Measurements from ENCODE around the gene TAS1R1. TPM values are rescaled to one million over a fixed set of nuclear protein-coding genes. Genes with fewer than 3 reads are reported as not detected.
A peak's percentile ranks its signal among the peaks of the same experiment; 100 is the strongest.

Gene TAS1R1
- total RNA-seq, 2 donors from 2014 or later = 0.31 to 0.51 TPM

DNA sequence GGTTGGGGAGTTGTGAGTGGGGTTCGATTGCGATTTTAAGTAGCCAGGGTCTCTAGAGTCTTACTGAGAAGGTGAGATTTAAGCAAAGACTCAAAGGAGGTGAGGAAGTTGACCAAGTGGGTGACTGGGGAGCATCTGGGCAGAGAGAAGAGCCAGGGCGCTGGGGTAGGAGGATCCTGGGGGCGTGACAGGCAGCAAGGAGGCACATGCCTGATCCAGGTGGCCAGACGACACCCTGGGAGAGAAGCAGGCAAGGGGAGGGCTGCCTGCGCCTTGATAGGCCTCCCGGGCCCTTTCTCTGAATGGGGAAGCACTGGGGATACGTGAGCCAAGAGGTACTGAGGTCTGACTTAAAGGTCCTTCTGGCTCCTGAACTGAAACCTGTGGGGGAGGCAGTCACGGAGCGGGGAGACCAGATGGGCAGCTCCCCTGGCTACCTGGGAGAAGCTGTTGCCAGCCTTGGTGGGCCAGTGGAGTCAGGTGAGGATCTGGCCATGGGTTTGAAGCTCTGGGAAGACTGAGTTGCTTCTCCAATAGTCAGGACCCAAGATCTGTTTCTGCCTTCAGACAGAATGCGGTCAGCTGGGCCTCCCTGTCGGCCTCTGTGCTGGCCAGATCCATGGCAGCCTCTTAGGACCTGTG is 30.1 kb downstream of the TAS1R1 start:
- DNase-seq = no peak
- H3K27me3 Mint-ChIP-seq (ENCODE audit: insufficient read depth) = no peaks in the 10 kb centered on the region
- H3K9me3 Mint-ChIP-seq = no peaks in the 10 kb centered on the region
- H3K9ac ChIP-seq (ENCODE audit: extremely low read depth, low read length, poor library complexity, severe bottlenecking) = no peak overlapping the region
- WGBS, 2 experiments (ENCODE audit: insufficient coverage in 1 of 2, insufficient read length in 1 of 2) = 92 to 94% methylated on average over 8 to 12 of the region's 12 CpGs
- peaks cover 18% of the 10 kb centered on the region for H3K4me1 Mint-ChIP-seq
- peak overlapping the region; percentile 6 for H3K27ac Mint-ChIP-seq
- H3K4me1 ChIP-seq (ENCODE audit: control insufficient read depth, insufficient read depth, low read length) = peaks cover 5% of the 10 kb centered on the region
- no peaks in the 10 kb centered on the region for H3K9me3 ChIP-seq (ENCODE audit: control insufficient read depth, low read length)
- peaks cover 17% of the 10 kb centered on the region for H3K36me3 ChIP-seq (ENCODE audit: control insufficient read depth, insufficient read depth, low read length)
- no peak overlapping the region for H3K4me3 Mint-ChIP-seq
- H3K27ac ChIP-seq (ENCODE audit: low read depth, low read length) = no peak overlapping the region
- H3K27me3 ChIP-seq (ENCODE audit: control insufficient read depth, insufficient read depth, low read length, poor library complexity, severe bottlenecking) = no peaks in the 10 kb centered on the region
- H3K36me3 Mint-ChIP-seq (ENCODE audit: low read depth) = peaks cover 22% of the 10 kb centered on the region
- TF ChIP-seq, protein P1, sequence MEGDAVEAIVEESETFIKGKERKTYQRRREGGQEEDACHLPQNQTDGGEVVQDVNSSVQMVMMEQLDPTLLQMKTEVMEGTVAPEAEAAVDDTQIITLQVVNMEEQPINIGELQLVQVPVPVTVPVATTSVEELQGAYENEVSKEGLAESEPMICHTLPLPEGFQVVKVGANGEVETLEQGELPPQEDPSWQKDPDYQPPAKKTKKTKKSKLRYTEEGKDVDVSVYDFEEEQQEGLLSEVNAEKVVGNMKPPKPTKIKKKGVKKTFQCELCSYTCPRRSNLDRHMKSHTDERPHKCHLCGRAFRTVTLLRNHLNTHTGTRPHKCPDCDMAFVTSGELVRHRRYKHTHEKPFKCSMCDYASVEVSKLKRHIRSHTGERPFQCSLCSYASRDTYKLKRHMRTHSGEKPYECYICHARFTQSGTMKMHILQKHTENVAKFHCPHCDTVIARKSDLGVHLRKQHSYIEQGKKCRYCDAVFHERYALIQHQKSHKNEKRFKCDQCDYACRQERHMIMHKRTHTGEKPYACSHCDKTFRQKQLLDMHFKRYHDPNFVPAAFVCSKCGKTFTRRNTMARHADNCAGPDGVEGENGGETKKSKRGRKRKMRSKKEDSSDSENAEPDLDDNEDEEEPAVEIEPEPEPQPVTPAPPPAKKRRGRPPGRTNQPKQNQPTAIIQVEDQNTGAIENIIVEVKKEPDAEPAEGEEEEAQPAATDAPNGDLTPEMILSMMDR (conservative IDR thresholded peaks at IDR 0.05) = no peak
- H3K4me3 ChIP-seq (ENCODE audit: low read length) = no peak overlapping the region

DNA sequence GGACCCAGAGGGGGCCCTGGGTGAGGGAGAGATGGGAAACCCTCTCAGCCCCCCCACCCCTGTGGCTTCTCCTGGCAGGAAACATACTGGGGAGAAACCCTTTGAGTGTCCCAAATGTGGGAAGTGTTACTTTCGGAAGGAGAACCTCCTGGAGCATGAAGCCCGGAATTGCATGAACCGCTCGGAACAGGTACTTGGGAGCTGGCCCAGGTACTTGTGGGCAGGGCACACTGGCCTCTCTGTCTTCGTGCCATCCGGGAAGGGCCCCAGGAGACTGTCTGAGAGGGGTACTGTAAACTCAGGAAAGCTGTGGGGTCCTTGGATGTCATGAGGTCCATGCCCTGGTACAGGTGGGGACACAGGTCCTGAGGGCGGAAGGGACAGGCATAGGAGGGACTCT is 30.7 kb downstream of the TAS1R1 start:
- TF ChIP-seq, protein P1 (conservative IDR thresholded peaks at IDR 0.05) = no peak
- H3K36me3 Mint-ChIP-seq (ENCODE audit: low read depth) = peaks cover 25% of the 10 kb centered on the region
- Histone ChIP-seq H3K27me3 (ENCODE audit: control insufficient read depth, insufficient read depth, low read length, poor library complexity, severe bottlenecking) (no peaks in the 10 kb centered on the region), H3K4me3 (ENCODE audit: low read length) (no peak overlapping the region), H3K27ac (ENCODE audit: low read depth, low read length) (no peak overlapping the region), H3K9ac (ENCODE audit: extremely low read depth, low read length, poor library complexity, severe bottlenecking) (no peak overlapping the region), H3K36me3 (ENCODE audit: control insufficient read depth, insufficient read depth, low read length) (peaks cover 23% of the 10 kb centered on the region), H3K9me3 (ENCODE audit: control insufficient read depth, low read length) (no peaks in the 10 kb centered on the region), H3K4me1 (ENCODE audit: control insufficient read depth, insufficient read depth, low read length) (peaks cover 1% of the 10 kb centered on the region)
- no peaks in the 10 kb centered on the region for H3K9me3 Mint-ChIP-seq
- no peak overlapping the region for H3K4me3 Mint-ChIP-seq
- WGBS, 2 experiments (ENCODE audit: insufficient coverage in 1 of 2, insufficient read length in 1 of 2) = 96 to 100% methylated on average over 6 to 7 of the region's 7 CpGs
- H3K27ac Mint-ChIP-seq = no peak overlapping the region
- no peaks in the 10 kb centered on the region for H3K27me3 Mint-ChIP-seq (ENCODE audit: insufficient read depth)
- no peak for DNase-seq
- peaks cover 13% of the 10 kb centered on the region for H3K4me1 Mint-ChIP-seq

DNA sequence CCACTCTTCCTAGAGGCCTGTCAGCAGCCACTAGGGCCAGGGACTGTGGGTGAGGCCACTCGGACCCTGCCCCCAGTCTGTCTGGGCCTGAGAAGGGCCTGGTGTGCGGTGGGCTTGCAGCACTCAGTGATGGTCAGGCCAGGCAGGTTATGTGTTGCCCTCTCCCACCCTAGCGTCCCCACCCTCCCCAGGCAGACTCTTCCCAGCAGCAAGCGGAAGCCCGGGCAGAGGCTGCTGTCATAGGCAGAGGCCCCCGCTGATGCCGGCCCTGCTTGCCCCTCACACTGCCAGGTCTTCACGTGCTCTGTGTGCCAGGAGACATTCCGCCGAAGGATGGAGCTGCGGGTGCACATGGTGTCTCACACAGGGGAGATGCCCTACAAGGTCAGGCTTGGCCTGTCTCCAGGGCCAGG is 31.3 kb downstream of the TAS1R1 start:
- Mint-ChIP-seq H3K27ac (no peak overlapping the region), H3K27me3 (ENCODE audit: insufficient read depth) (no peaks in the 10 kb centered on the region), H3K36me3 (ENCODE audit: low read depth) (peaks cover 25% of the 10 kb centered on the region), H3K9me3 (no peaks in the 10 kb centered on the region), H3K4me3 (no peak overlapping the region), H3K4me1 (peaks cover 12% of the 10 kb centered on the region)
- H3K9ac ChIP-seq (ENCODE audit: extremely low read depth, low read length, poor library complexity, severe bottlenecking) = no peak overlapping the region
- no peak overlapping the region for H3K4me3 ChIP-seq (ENCODE audit: low read length)
- H3K36me3 ChIP-seq (ENCODE audit: control insufficient read depth, insufficient read depth, low read length) = peaks cover 23% of the 10 kb centered on the region
- 91 to 95% methylated on average over 9 to 11 of the region's 11 CpGs for WGBS, 2 experiments (ENCODE audit: insufficient coverage in 1 of 2, insufficient read length in 1 of 2)
- H3K27me3 ChIP-seq (ENCODE audit: control insufficient read depth, insufficient read depth, low read length, poor library complexity, severe bottlenecking) = no peaks in the 10 kb centered on the region
- no peaks in the 10 kb centered on the region for H3K9me3 ChIP-seq (ENCODE audit: control insufficient read depth, low read length)
- no peak overlapping the region for H3K27ac ChIP-seq (ENCODE audit: low read depth, low read length)
- TF ChIP-seq, protein P1 (conservative IDR thresholded peaks at IDR 0.05) = no peak
- DNase-seq = no peak
- H3K4me1 ChIP-seq (ENCODE audit: control insufficient read depth, insufficient read depth, low read length) = no peaks in the 10 kb centered on the region

Data from endodermal cell (in vitro differentiated cells).